Omental fat pad (tissue), 4 donors: ENCODE results near the gene KCNQ1OT1. TPM values are rescaled to one million over a fixed set of nuclear protein-coding genes. Genes with fewer than 3 reads are reported as not detected.

ENCODE experiments used
- small RNA-seq: library from RNA; depleted of rRNA; stranded (forward); fragments of <200 nt; gene quantifications from one replicate; pipeline ENCODE3, GENCODE V24; 2016
- total RNA-seq, 4 donors: library from RNA; depleted of rRNA; stranded (reverse); fragments of >200 nt; gene quantifications; one replicate each; pipeline ENCODE4 v1.1.0, GENCODE V29; 2016

Gene KCNQ1OT1
- total RNA-seq, 4 donors from 2014 or later = 3.4 to 9.7 (median 6.2) TPM

Small RNA genes within 50 kb of the gene (small RNA-seq; reads per million reads assigned to genes)
- not detected for gene RF01947
- not detected for gene RF01948
- gene RF01950 = not detected

Other genes with a start within 250 kb of the KCNQ1OT1 start
- gene CDKN1C, start 185.8 kb upstream of the KCNQ1OT1 start, total RNA-seq = 100 to 1,000 TPM; 111 to 314 (median 138) TPM
- 10 to 100 TPM in 1 of 4 donors, 1 to 10 TPM in 2, not detected in 1; 3.8 to 10.2 (median 7.1) TPM for gene PHLDA2, start 229.4 kb upstream of the KCNQ1OT1 start, total RNA-seq